ENCODE results near the gene CLK3. TPM values are rescaled to one million over a fixed set of nuclear protein-coding genes. Genes with fewer than 3 reads are reported as not detected.

The CLK3 gene
- total RNA-seq, 1 donor from 2014 or later: 83.0 TPM

DNA sequence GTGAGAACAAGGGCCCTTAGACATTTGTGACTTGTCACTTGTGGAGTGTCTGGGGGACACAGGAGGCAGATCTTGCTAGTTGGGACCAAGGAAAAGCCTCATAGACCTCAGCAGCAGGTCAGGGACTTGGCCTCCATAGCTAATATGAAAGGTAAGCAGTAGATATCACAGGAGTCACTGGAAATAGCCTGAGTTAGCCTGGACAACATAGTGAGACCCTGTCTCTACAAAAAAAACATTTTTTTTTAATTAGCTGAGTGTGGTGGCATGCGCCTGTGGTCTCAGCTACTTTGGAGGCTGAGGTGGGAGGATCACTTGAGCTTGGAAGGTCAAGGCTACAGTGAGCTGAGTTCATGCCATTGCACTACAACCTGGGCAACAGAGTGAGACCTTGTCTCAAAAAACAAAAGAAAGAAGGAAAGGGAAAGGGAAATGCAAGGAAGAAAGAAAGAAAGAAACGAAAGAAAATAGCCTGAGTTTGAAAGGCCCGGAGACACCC, 37.1 kb upstream of the CLK3 start:
- H3K27ac Mint-ChIP-seq: no peak overlapping the region
- H3K9me3 Mint-ChIP-seq: no peaks in the 10 kb centered on the region
- peaks cover 22% of the 10 kb centered on the region for H3K36me3 Mint-ChIP-seq
- H3K27me3 Mint-ChIP-seq (ENCODE audit: low read depth): no peaks in the 10 kb centered on the region
- DNase-seq (ENCODE audit: low spot score in 2 of 2, unreplicated experiment in 2 of 2): no peak
- TF ChIP-seq, protein P1, sequence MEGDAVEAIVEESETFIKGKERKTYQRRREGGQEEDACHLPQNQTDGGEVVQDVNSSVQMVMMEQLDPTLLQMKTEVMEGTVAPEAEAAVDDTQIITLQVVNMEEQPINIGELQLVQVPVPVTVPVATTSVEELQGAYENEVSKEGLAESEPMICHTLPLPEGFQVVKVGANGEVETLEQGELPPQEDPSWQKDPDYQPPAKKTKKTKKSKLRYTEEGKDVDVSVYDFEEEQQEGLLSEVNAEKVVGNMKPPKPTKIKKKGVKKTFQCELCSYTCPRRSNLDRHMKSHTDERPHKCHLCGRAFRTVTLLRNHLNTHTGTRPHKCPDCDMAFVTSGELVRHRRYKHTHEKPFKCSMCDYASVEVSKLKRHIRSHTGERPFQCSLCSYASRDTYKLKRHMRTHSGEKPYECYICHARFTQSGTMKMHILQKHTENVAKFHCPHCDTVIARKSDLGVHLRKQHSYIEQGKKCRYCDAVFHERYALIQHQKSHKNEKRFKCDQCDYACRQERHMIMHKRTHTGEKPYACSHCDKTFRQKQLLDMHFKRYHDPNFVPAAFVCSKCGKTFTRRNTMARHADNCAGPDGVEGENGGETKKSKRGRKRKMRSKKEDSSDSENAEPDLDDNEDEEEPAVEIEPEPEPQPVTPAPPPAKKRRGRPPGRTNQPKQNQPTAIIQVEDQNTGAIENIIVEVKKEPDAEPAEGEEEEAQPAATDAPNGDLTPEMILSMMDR (IDR thresholded peaks at IDR 0.05; ENCODE audit: unreplicated experiment): no peak
- peaks cover 5% of the 10 kb centered on the region for H3K4me1 Mint-ChIP-seq
- no peak overlapping the region for H3K4me3 Mint-ChIP-seq

DNA sequence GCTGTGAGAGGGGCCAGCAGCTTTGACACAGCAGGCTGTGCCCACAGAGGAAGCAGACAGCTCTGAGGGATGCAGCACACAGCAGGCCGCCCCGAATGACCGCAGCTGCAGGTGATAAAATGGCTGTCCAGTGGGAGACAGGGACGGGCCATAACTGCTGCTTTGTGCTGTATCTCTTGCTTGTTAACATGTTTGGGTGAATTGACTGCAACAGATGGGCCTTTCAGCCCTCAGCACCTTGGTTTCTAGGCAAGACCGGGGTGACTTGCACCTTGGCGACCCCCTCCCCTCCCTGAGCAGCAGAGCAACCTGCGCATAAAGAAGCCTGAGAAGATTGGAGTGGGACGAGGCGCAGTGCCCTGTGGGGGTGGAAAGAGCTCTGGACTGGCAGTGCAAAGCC, 36.6 kb upstream of the CLK3 start:
- H3K4me3 Mint-ChIP-seq: no peak overlapping the region
- H3K4me1 Mint-ChIP-seq: peaks cover 9% of the 10 kb centered on the region
- H3K27ac Mint-ChIP-seq: no peak overlapping the region
- no peak for DNase-seq (ENCODE audit: low spot score in 2 of 2, unreplicated experiment in 2 of 2)
- H3K36me3 Mint-ChIP-seq: peaks cover 19% of the 10 kb centered on the region
- TF ChIP-seq, protein P1 (IDR thresholded peaks at IDR 0.05; ENCODE audit: unreplicated experiment): no peak
- H3K9me3 Mint-ChIP-seq: no peaks in the 10 kb centered on the region
- no peaks in the 10 kb centered on the region for H3K27me3 Mint-ChIP-seq (ENCODE audit: low read depth)

DNA sequence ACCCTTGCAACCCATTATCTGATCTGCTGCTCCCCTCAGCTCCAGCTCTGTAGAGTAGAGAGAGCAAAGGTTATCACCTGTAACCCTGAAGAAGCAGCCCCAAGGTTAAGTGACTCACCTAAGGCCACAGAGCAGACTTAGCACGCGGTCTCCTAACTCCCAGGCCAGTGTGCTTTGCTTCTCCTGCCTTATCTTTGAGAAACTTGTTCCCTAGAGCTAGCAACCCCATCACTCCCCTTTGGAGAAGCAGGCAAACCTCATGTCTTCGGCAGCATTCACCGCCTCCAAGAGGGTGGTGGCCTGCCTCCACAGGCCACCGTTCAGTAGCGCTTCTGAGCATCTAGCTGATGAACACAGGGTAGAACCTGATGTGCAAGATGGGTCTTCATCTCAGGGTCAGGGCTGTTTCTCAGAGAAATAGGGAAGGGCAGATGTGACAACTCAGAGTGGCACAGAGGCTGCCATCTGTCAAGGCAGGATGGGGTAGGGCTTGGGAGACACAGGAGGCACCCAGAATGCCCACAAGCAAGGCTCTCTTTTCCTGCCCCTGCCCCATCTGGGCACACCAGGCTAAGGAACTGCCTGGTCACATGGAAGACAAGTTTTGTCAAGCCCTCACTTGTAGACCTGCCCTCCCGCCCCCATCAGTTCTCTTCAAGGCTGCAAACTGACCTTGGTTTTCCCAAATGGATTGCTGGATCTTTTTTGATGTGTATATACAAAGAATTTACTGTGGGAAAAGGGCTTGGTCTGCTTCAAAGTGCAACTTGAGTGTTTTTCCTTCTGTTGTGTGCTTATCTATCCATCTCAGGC, 34.9 kb upstream of the CLK3 start:
- peaks cover 11% of the 10 kb centered on the region for H3K36me3 Mint-ChIP-seq
- no peak overlapping the region for H3K27ac Mint-ChIP-seq
- no peak for DNase-seq (ENCODE audit: low spot score in 2 of 2, unreplicated experiment in 2 of 2)
- peaks cover 25% of the 10 kb centered on the region for H3K4me1 Mint-ChIP-seq
- no peaks in the 10 kb centered on the region for H3K9me3 Mint-ChIP-seq
- no peak overlapping the region for H3K4me3 Mint-ChIP-seq
- H3K27me3 Mint-ChIP-seq (ENCODE audit: low read depth): no peaks in the 10 kb centered on the region
- TF ChIP-seq, protein P1 (IDR thresholded peaks at IDR 0.05; ENCODE audit: unreplicated experiment): no peak

DNA sequence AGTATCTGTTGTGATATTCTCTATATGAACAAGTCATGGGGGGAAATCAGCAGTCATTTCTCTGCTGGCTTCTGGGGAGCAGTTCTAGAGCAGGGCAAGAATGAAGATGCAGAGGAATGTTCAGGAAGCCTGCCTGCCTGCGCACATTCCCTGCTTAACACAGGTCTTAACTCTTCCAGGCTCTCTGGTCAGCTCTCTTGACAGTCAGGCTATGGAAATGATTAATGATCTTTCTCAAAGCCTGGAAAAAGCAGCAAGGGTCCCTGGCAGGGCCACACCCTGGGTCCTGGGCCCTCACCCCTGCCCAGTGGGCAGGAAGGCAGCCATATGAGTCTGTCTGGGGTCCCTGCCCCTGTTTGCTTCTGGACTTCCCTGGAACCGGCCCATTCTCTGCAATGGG, 31.4 kb upstream of the CLK3 start:
- H3K4me3 Mint-ChIP-seq: no peak overlapping the region
- no peaks in the 10 kb centered on the region for H3K27me3 Mint-ChIP-seq (ENCODE audit: low read depth)
- H3K27ac Mint-ChIP-seq: peak overlapping the region; percentile 43
- H3K36me3 Mint-ChIP-seq: peaks cover 3% of the 10 kb centered on the region
- TF ChIP-seq, protein P1 (IDR thresholded peaks at IDR 0.05; ENCODE audit: unreplicated experiment): no peak
- H3K4me1 Mint-ChIP-seq: peaks cover 36% of the 10 kb centered on the region
- no peak for DNase-seq (ENCODE audit: low spot score in 2 of 2, unreplicated experiment in 2 of 2)
- no peaks in the 10 kb centered on the region for H3K9me3 Mint-ChIP-seq

DNA sequence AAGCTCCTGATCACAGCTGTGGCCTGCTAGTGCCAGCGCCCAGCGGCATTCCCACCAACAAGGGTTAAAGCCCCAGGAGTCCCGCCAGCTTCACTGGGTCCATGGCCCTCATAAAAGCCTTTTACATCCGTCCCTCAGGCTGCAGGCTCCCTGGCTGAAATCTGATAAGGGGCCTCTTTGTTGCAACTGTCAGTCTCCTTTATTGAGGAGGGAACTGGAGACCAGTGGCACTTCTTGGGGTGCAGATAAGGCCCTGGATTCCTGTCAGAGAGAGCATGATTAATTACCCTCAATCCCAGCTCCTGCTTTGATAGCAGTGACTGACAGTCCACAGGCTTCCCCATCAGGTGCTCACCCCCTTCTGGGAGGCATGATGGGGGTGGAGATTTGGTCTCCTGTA, 30.9 kb upstream of the CLK3 start:
- DNase-seq (ENCODE audit: low spot score in 2 of 2, unreplicated experiment in 2 of 2): no peak
- Mint-ChIP-seq H3K4me3 (no peak overlapping the region), H3K9me3 (no peaks in the 10 kb centered on the region), H3K27me3 (ENCODE audit: low read depth) (no peaks in the 10 kb centered on the region), H3K36me3 (peaks cover 2% of the 10 kb centered on the region), H3K27ac (peak overlapping the region; percentile 43), H3K4me1 (peaks cover 39% of the 10 kb centered on the region)
- TF ChIP-seq, protein P1 (IDR thresholded peaks at IDR 0.05; ENCODE audit: unreplicated experiment): no peak
